GM18511 (cell line): ENCODE data around the gene NTRK3.
"Not testable (repeated sequence)": the region's sequence is repeated elsewhere in the genome, so short reads cannot be mapped to it uniquely, and the experiment has no call there.

ENCODE experiments used
- ATAC-seq: cut with Tn5 transposase; IDR thresholded peaks from one replicate; pipeline ENCODE4 v1.9.1; 2021; ENCODE audit warnings: mild to moderate bottlenecking, moderate library complexity; ENCODE audit not compliant: unreplicated experiment

Gene NTRK3

GRCh38 chr15:88038261-88038660 lies 218.3 kb downstream of the NTRK3 start:
- no peak for ATAC-seq

GRCh38 chr15:88036154-88036839 lies 220.2 kb downstream of the NTRK3 start:
- ATAC-seq: no peak

DNA sequence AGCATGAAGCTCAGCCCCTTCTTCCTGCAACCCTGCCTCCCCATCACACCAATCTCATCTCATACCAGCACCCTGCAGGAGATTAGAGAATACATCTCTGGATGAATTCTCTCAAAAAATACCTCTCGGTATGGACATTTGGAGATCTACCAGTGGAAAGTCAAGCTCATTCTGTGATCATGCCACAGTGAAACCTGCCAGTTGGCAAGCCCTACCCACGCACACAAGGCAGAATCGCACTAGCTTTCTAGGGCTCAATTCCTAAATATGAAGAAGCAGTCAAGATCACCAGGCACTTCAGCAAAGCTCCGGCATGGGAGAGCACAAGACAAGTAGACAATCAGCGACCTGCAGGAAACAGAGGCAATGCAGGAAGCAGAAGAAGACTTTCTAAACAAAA lies 221.2 kb downstream of the NTRK3 start:
- ATAC-seq: no peak

GRCh38 chr15:88033421-88033820 lies 223.1 kb downstream of the NTRK3 start:
- not testable (repeated sequence) for ATAC-seq

GRCh38 chr15:88032787-88033186 lies 223.8 kb downstream of the NTRK3 start:
- ATAC-seq: no peak

- ATAC-seq: no peak
Measured at GRCh38 chr15:88031461-88031860, 225.1 kb downstream of the NTRK3 start.

- no peak for ATAC-seq
Measured at GRCh38 chr15:88029696-88030095, 226.8 kb downstream of the NTRK3 start.

DNA sequence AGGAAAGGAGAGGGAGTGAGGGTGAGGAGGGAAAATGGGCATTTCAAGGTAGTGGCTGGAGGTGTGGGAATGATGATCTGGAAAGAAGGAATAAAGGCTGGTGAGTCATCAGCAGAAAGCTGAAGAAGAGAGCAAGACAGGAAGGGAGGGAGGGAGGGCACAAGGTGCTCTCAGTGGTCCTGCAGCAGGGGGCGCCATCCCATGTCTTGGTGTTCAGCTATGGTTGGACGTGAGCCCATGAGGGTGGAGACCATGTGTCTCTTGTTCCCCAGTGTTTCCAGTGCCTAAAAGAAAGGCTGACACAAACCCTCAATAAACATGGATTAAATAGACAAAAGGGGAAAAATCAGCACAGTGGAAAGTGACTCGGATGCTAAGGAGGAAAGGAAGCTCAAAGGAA lies 228.5 kb downstream of the NTRK3 start:
- no peak for ATAC-seq

- no peak for ATAC-seq
Measured at GRCh38 chr15:88023914-88024313, 232.6 kb downstream of the NTRK3 start.

DNA sequence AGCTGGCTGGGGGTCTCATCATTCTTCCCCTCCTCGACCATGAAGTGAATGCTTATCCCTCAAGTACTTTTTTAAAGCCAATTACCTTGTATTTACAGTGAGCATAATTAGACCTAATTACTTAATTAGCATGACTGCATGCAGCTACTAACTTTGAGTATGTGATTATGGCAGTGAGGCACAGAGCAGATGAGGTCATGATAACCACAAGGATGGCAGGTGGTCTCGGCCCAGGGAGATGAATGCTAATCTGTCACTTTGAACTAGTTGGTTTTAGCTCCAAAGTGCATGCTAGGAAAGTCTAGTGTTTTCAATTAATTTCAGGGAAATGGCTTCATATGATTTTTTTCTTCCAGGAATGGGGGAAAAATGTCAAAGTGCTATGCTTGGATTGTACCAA lies 233.8 kb downstream of the NTRK3 start:
- ATAC-seq: no peak

DNA sequence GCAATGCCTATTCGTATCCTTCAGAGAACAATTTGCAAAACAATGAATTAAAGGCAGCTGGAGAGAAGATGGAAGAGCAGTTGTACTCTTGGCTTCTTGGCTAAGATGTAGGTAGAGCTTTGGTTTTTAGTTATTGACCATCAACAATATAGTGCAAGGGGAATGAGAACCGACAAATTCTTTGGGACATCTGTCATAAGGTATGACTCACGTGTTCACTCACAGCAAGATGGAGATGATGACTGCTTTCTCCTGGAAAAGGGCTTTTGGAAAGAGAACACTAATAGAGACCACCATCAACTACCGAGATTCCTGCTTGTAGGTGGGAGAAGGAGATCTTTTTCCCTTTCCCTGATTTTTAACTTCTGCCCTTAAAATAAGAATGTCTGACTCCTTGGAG lies 234.9 kb downstream of the NTRK3 start:
- no peak for ATAC-seq

DNA sequence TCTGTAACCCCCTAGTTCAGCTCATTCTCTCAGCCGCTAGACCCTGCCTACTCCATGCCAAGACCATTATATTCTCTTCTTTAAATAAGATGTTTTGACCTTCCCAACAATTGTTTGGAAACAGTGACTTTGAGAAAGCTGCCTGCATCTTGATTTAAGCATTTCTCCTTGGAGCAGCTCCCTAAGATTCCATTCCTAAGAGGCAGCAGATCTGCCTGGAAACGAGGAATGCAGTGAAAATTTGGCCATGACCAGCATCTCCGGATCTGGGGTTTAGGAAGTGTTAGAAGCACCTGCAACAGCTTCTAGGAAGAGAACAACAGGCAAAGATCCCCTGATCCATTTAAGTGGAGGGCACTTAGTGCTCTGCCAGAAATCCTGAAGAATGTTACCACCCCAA lies 235.7 kb downstream of the NTRK3 start:
- ATAC-seq: no peak

- no peak for ATAC-seq
Measured at GRCh38 chr15:88019656-88020055, 236.9 kb downstream of the NTRK3 start.

- no peak for ATAC-seq
Measured at GRCh38 chr15:88018869-88019641, 237.5 kb downstream of the NTRK3 start.

DNA sequence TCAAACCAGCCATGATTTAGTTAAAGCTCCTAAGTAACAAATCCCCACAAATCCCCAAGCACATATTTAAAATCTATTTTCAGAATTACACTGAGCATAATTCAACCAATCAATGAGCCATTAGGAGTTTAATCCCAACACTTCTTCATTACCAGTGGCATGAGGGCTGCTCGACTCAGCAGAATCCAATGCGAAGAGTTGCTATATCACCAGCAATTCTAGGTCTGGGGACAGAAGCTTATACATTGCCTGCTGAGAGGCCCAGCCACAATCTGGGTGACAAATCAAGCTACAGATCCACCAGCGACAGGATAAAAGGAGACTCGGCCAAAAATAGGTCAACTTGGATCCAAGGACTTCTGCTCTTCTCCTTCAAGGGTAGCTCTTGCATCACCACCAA lies 238.8 kb downstream of the NTRK3 start:
- ATAC-seq: no peak

- ATAC-seq: no peak
Measured at GRCh38 chr15:88016406-88016805, 240.1 kb downstream of the NTRK3 start.

- ATAC-seq: no peak
Measured at GRCh38 chr15:88015228-88015860, 241.2 kb downstream of the NTRK3 start.

GRCh38 chr15:88014454-88015160 lies 241.9 kb downstream of the NTRK3 start:
- no peak for ATAC-seq

DNA sequence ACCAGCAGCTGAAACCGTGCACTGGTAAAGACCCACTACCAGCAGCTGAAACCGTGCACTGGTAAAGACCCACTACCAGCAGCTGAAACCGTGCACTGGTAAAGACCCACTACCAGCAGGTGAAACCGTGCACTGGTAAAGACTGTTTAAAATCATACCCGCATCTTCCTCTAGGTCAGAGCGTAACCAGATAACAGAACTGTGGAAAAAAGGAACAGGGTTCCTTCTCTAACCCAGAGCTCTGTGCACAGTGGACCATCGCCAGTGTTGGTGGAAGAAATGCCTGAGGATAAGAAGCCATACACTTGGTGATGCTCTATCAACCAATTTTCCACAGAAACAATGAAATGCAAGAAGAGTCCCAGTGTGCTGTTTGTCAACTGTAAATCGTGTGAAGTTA lies 243.4 kb downstream of the NTRK3 start:
- ATAC-seq: no peak

DNA sequence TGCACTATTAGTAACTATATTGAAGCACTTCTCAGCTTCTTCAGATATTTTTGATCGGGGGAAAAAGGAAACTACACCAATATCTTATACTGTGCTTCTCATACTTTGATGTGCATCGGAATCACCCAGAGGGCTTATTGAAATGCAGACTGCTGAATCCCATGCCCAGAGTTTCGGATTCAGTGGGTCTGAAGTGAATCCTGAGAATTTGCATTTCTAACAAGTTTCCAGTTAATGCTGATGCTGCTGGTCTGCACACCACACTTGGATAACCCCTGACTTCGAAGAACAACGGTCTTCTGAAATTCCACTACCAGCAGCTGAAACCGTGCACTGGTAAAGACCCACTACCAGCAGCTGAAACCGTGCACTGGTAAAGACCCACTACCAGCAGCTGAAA lies 243.9 kb downstream of the NTRK3 start:
- no peak for ATAC-seq

GRCh38 chr15:88012233-88012632 lies 244.3 kb downstream of the NTRK3 start:
- ATAC-seq: no peak
